ENCODE measurements around the gene SECISBP2. TPM values are rescaled to one million over a fixed set of nuclear protein-coding genes. Genes with fewer than 3 reads are reported as not detected.
A peak's percentile ranks its signal among the peaks of the same experiment; 100 is the strongest.
"Not testable (repeated sequence)": the region's sequence is repeated elsewhere in the genome, so short reads cannot be mapped to it uniquely, and the experiment has no call there.

Gene SECISBP2
- total RNA-seq, 1 donor from 2014 or later = 19.2 TPM

- peak; percentile 98 for ATAC-seq
These were observed 7.6 kb upstream of the SECISBP2 start, which contains the start of gene CKS2 for GRCh38 chr9:89310475-89311345. TSS of gene CKS2 (plus strand) at chr9:89311195. CDS start at chr9:89311293, 98 bp downstream.

- peak; percentile 7 for ATAC-seq
These were observed 6.7 kb upstream of the SECISBP2 start for GRCh38 chr9:89311346-89312221.

GRCh38 chr9:89312222-89312571 lies 6.1 kb upstream of the SECISBP2 start:
- no peak for ATAC-seq

GRCh38 chr9:89313842-89314241 lies 4.5 kb upstream of the SECISBP2 start:
- ATAC-seq = no peak

- ATAC-seq = no peak
These were observed 3.3 kb upstream of the SECISBP2 start for GRCh38 chr9:89314955-89315354.

GRCh38 chr9:89315482-89315881 lies 2.8 kb upstream of the SECISBP2 start:
- no peak for ATAC-seq

GRCh38 chr9:89317282-89317681 lies 1.0 kb upstream of the SECISBP2 start:
- no peak for ATAC-seq

- ATAC-seq = no peak
These were observed 960 bp downstream of the SECISBP2 start for GRCh38 chr9:89319015-89319905.

- no peak for ATAC-seq
These were observed 5.1 kb downstream of the SECISBP2 start for GRCh38 chr9:89323390-89323789.

GRCh38 chr9:89325733-89326132 lies 7.4 kb downstream of the SECISBP2 start:
- no peak for ATAC-seq

- ATAC-seq = no peak
These were observed 9.8 kb downstream of the SECISBP2 start for GRCh38 chr9:89328064-89328463.

GRCh38 chr9:89329917-89330316 lies 11.6 kb downstream of the SECISBP2 start:
- no peak for ATAC-seq

- ATAC-seq = no peak
These were observed 12.2 kb downstream of the SECISBP2 start for GRCh38 chr9:89330513-89330912.

- ATAC-seq = no peak
These were observed 21.5 kb downstream of the SECISBP2 start for GRCh38 chr9:89339807-89340206.

- ATAC-seq = no peak
These were observed 22.0 kb downstream of the SECISBP2 start for GRCh38 chr9:89340332-89340731.

- ATAC-seq = no peak
These were observed 23.9 kb downstream of the SECISBP2 start for GRCh38 chr9:89342213-89342612.

GRCh38 chr9:89342948-89343347 lies 24.6 kb downstream of the SECISBP2 start:
- no peak for ATAC-seq

- ATAC-seq = not testable (repeated sequence)
These were observed 25.5 kb downstream of the SECISBP2 start for GRCh38 chr9:89343812-89344211.

- no peak for ATAC-seq
These were observed 27.2 kb downstream of the SECISBP2 start for GRCh38 chr9:89345476-89345875.

GRCh38 chr9:89346696-89347095 lies 28.4 kb downstream of the SECISBP2 start:
- ATAC-seq = no peak

- ATAC-seq = no peak
These were observed 29.4 kb downstream of the SECISBP2 start for GRCh38 chr9:89347651-89348050.

- ATAC-seq = no peak
These were observed 31.3 kb downstream of the SECISBP2 start for GRCh38 chr9:89349607-89350006.

Measured in esophagus mucosa (tissue), 1 donor.